B cell (primary cell): ENCODE results near the gene ZNF724.

Experiments
- EZH2 ChIP-seq: IDR thresholded peaks from 2 replicates; pipeline ENCODE4 v1.6.1; 2012; ENCODE audit warnings: borderline replicate concordance, low read depth, mild to moderate bottlenecking, moderate library complexity, low read length; ENCODE audit not compliant: insufficient read depth, poor library complexity, severe bottlenecking
- TF ChIP-seq, protein P1 (sequence below): fragments of 200-600 bp; IDR thresholded peaks from one replicate; pipeline ENCODE4 v1.8.0; 2022; ENCODE audit warnings: antibody characterized with exemption, mild to moderate bottlenecking

DNA sequence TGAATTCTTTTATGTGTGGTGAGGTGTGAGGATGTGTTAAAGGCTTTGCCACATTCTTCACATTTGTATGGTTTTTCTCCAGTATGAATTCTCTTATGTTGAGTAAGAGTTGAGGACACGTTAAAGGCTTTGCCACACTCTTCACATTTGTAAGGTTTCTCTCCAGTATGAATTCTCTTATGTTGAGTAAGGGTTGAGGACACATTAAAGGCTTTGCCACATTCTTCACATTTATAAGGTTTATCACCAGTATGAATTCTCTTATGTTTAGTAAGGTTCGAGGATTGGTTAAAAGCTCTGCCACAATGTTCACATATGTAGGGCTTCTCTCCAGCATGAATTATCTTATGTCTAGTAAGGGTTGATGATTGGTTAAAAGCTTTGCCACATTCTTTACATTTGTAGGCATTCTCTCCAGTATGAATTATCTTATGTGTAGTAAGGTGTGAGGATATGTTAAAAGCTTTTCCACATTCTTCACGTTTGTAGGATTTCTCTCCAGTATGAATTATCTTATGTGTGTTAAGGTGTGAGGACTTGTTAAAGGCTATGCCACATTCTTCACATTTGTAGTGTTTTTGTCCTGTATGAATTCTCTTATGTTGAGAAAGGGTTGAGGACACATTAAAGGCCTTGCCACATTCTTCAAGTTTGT lies 27.1 kb downstream of the ZNF724 start:
- TF ChIP-seq, protein P1, sequence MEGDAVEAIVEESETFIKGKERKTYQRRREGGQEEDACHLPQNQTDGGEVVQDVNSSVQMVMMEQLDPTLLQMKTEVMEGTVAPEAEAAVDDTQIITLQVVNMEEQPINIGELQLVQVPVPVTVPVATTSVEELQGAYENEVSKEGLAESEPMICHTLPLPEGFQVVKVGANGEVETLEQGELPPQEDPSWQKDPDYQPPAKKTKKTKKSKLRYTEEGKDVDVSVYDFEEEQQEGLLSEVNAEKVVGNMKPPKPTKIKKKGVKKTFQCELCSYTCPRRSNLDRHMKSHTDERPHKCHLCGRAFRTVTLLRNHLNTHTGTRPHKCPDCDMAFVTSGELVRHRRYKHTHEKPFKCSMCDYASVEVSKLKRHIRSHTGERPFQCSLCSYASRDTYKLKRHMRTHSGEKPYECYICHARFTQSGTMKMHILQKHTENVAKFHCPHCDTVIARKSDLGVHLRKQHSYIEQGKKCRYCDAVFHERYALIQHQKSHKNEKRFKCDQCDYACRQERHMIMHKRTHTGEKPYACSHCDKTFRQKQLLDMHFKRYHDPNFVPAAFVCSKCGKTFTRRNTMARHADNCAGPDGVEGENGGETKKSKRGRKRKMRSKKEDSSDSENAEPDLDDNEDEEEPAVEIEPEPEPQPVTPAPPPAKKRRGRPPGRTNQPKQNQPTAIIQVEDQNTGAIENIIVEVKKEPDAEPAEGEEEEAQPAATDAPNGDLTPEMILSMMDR: no peak
- no peak for TF ChIP-seq EZH2
